Heart left ventricle (tissue), 16 donors: ENCODE measurements around the gene CSF2. TPM values are rescaled to one million over a fixed set of nuclear protein-coding genes. Genes with fewer than 3 reads are reported as not detected.

ENCODE experiments used
- ATAC-seq, 4 donors: fragments of 200-7000 bp; cut with Tn5 transposase; one replicate each; pipeline ENCODE4 v1.9.1; 2020 to 2022; ENCODE audit warnings: moderate library complexity in 4 of 4, mild to moderate bottlenecking in 3 of 4, moderate number of reproducible peaks in 1 of 4
- DNase-seq, 5 donors: peaks; one replicate each; pipeline ENCODE4 v3.0.0-alpha.2; 2020
- H3K27ac ChIP-seq, 12 donors: fragments of 200-600 bp; sonication (generic) in 4 of 12; one replicate each; pipeline versions ENCODE4 v1.5.0 to v1.8.0; 2016 to 2022; ENCODE audit warnings: mild to moderate bottlenecking in 2 of 12
- H3K27me3 ChIP-seq, 9 donors: fragments of 200-600 bp; sonication (generic) in 2 of 9; one replicate each; pipeline versions ENCODE4 v1.5.1 to v1.8.0; 2016 to 2022; ENCODE audit warnings: mild to moderate bottlenecking in 3 of 9
- H3K36me3 ChIP-seq, 9 donors: fragments of 200-600 bp; sonication (generic) in 2 of 9; one replicate each; pipeline versions ENCODE4 v1.5.0 to v1.8.0; 2018 to 2022; ENCODE audit warnings: mild to moderate bottlenecking in 2 of 9
- H3K4me1 ChIP-seq, 12 donors: fragments of 200-600 bp; sonication (generic) in 4 of 12; one replicate each; pipeline versions ENCODE4 v1.5.0 to v1.8.0; 2016 to 2022; ENCODE audit warnings: mild to moderate bottlenecking in 3 of 12
- H3K4me3 ChIP-seq, 12 donors: fragments of 200-600 bp; sonication (generic) in 4 of 12; one replicate each; pipeline versions ENCODE4 v1.5.0 to v1.8.0; 2017 to 2022; ENCODE audit warnings: mild to moderate bottlenecking in 9 of 12, moderate library complexity in 4 of 12
- H3K9me3 ChIP-seq, 12 donors: fragments of 200-600 bp; sonication (generic) in 4 of 12; one replicate each; pipeline versions ENCODE4 v1.5.0 to v1.8.0; 2016 to 2022; ENCODE audit warnings: mild to moderate bottlenecking in 1 of 12
- CTCF ChIP-seq, 12 donors: fragments of 200-600 bp; sonication (generic) in 4 of 12; IDR thresholded peaks; one replicate each; pipeline versions ENCODE4 v1.5.0 to v1.8.0; 2018 to 2022; ENCODE audit warnings: antibody characterized with exemption in 12 of 12, mild to moderate bottlenecking in 5 of 12
- POLR2A ChIP-seq, 2 donors: fragments of 450-650 bp; IDR thresholded peaks; one replicate each; pipeline ENCODE4 v1.6.1; 2017; ENCODE audit warnings: antibody characterized with exemption in 2 of 2, mild to moderate bottlenecking in 2 of 2, moderate library complexity in 2 of 2
- WGBS, 4 donors: extraction: QIAGEN DNeasy Blood & Tissue Kit in 2 of 4; methylation state at CpG; one replicate each; pipeline versions ENCODE4 v1.1.5 to v1.1.7; 2013 to 2018; 5-methylcytosine and 5-hydroxymethylcytosine counted together
- intact Hi-C, 10 donors: fragments of 100-400 bp; cut with DNase I; formaldehyde crosslinking; loops; one replicate each; pipeline versions ENCODE4 v1.11.1 to v1.14.2; 2022
- polyA plus RNA-seq, 2 donors: library from polyadenylated mRNA; stranded (reverse); fragments of 200-250 nt; gene quantifications; one replicate each; pipeline ENCODE4 v1.2.3, GENCODE V29; 2013
- total RNA-seq, 9 donors: library from RNA; depleted of rRNA in 2 of 9; stranded (reverse); fragments of >200 nt in 2 of 9; fragmentation: NEBNext Ultra II Directional in 3 of 9; extraction: Animal tissue kit (Norgen Biotek cat#: 25700) in 3 of 9; gene quantifications; one replicate each; pipeline versions ENCODE4 v1.1.0 to v1.2.4, GENCODE V29; 2016 to 2023
- donor health status: ischemic (EF 13 %, LVEDD 7.1; RV severe dilation, severe dysfunction).
- donor health status: healthy with polysubstance abuse.
- donor health status: DM: no; HTN: yes; CAD: no.
- donor health status: DM: no; HTN: no; CAD: no.
- donor health status: ischemic (EF 25% LVEDD 6.9; RV normal size, moderate dysfunction).
- donor health status: ischemic (EF 25% LVEDD 5.7; RV mildly dilated, moderate dysfunction).
- donor health status: healthy.
- donor health status: DM: yes; HTN: yes; CAD: no.
- donor health status: ischemic (EF 35%, LVEDD 5.7; RV mildly dilated, moderate dysfunction).
- donor health status: nonischemic (EF 11% LVEDD 7.7; RV severe dilation, severe dysfunction).
- donor health status: DM: yes; HTN: yes; CAD: no.
- donor health status: PGD.
- donor health status: ischemic (EF 29% LVEDD 5.4; RV normal size, mild dysfunction).
- donor health status: nonischemic (EF 23%, LVEDD 6.1; RV moderate dilation, normal function).

CSF2 gene
- total and polyA plus RNA-seq, 11 donors: 0.67 TPM; not detected in 10

GRCh38 chr5:132050661-132051552 lies 22.7 kb upstream of the CSF2 start:
- intact Hi-C loops: no loop called here
- TF ChIP-seq POLR2A (IDR thresholded peaks at IDR 0.05) (no peak), CTCF (IDR thresholded peaks at IDR 0.05) (no peak)
- ATAC-seq (no peak), DNase-seq (peak in 3 of 5 donors; percentile 7 to 13 (median 8))
- no peak overlapping the region for H3K4me3 ChIP-seq
- H3K9me3 ChIP-seq: no peaks in the 10 kb centered on the region
- no peaks in the 10 kb centered on the region for H3K27me3 ChIP-seq
- H3K36me3 ChIP-seq: no peaks in the 10 kb centered on the region
- H3K4me1 ChIP-seq: no peaks in the 10 kb centered on the region
- H3K27ac ChIP-seq: no peak overlapping the region
- 80 to 83% (median 81%) methylated on average over 8 to 9 of the region's 9 CpGs for WGBS, 4 donors

GRCh38 chr5:132052520-132052919 lies 21.1 kb upstream of the CSF2 start:
- 69 to 81% (median 75%) methylated on average over 10 of the region's 10 CpGs for WGBS, 4 donors
- Histone ChIP-seq H3K4me3 (no peak overlapping the region), H3K36me3 (no peaks in the 10 kb centered on the region), H3K27ac (no peak overlapping the region), H3K9me3 (no peaks in the 10 kb centered on the region), H3K27me3 (no peaks in the 10 kb centered on the region), H3K4me1 (no peaks in the 10 kb centered on the region)
- intact Hi-C loops: no loop called here
- ATAC-seq: no peak
- DNase-seq: peak in 3 of 5 donors; percentile 7 to 33 (median 10)
- no peak for TF ChIP-seq CTCF (IDR thresholded peaks at IDR 0.05)
- TF ChIP-seq POLR2A (IDR thresholded peaks at IDR 0.05): no peak

- Histone ChIP-seq H3K4me1 (no peaks in the 10 kb centered on the region), H3K36me3 (no peaks in the 10 kb centered on the region), H3K27me3 (no peaks in the 10 kb centered on the region), H3K9me3 (no peaks in the 10 kb centered on the region), H3K4me3 (no peak overlapping the region), H3K27ac (no peak overlapping the region)
- WGBS, 4 donors: 77 to 85% (median 83%) methylated on average over 4 of the region's 4 CpGs
- intact Hi-C loops: no loop called here
- TF ChIP-seq POLR2A (IDR thresholded peaks at IDR 0.05) (no peak), CTCF (IDR thresholded peaks at IDR 0.05) (no peak)
- ATAC-seq (no peak), DNase-seq (peak in 3 of 5 donors; percentile 6 to 32 (median 9))
Measured at GRCh38 chr5:132053483-132053882, 20.1 kb upstream of the CSF2 start.

- Histone ChIP-seq H3K27ac (no peak overlapping the region), H3K9me3 (no peaks in the 10 kb centered on the region), H3K36me3 (no peaks in the 10 kb centered on the region), H3K4me3 (no peak overlapping the region), H3K27me3 (no peaks in the 10 kb centered on the region), H3K4me1 (no peaks in the 10 kb centered on the region)
- WGBS, 4 donors: 89 to 93% (median 91%) methylated on average over 8 to 10 of the region's 10 CpGs
- peak in 3 of 5 donors; percentile 11 to 32 (median 13) for DNase-seq
- intact Hi-C loops: no loop called here
- TF ChIP-seq POLR2A (IDR thresholded peaks at IDR 0.05) (no peak), CTCF (IDR thresholded peaks at IDR 0.05) (no peak)
- no peak for ATAC-seq
Measured at GRCh38 chr5:132054031-132054696, 19.4 kb upstream of the CSF2 start.
